OCI-LY3 (cell line): ENCODE results near the gene ZGRF1.
A peak's percentile ranks its signal among the peaks of the same experiment; 100 is the strongest.

Experiments used
- H2AFZ ChIP-seq: fragments of 200-600, 300-600 bp; shearing (Covaris generic); 2 replicates; pipeline ENCODE4 v1.6.0; 2014; ENCODE audit warnings: antibody characterized with exemption, low read depth, low read length
- H3K27ac ChIP-seq: fragments of 200-600, 300-600 bp; sonication (generic); 2 replicates; pipeline ENCODE4 v1.5.1; 2014; ENCODE audit warnings: mild to moderate bottlenecking, low read length, moderate library complexity, mixed read lengths
- H3K27me3 ChIP-seq: fragments of 200-600, 300-600 bp; sonication (generic); 2 replicates; pipeline ENCODE4 v1.6.1; 2014; ENCODE audit warnings: low read depth, low read length, mixed read lengths
- H3K36me3 ChIP-seq: fragments of 200-600, 300-600 bp; sonication (generic); replicated peaks from 2 replicates; pipeline ENCODE3; 2014; ENCODE audit warnings: low read depth, low read length, mixed read lengths
- H3K4me1 ChIP-seq: fragments of 300-600, 200-600 bp; sonication (generic); 2 replicates; pipeline ENCODE4 v1.6.1; 2014; ENCODE audit warnings: low read length, mixed read lengths
- H3K4me2 ChIP-seq: fragments of 200-600, 300-600 bp; sonication (generic); 2 replicates; pipeline ENCODE4 v1.6.1; 2014; ENCODE audit warnings: low read length, mixed read lengths
- H3K4me3 ChIP-seq: fragments of 300-600, 200-600 bp; sonication (generic); 2 replicates; pipeline ENCODE4 v1.5.1; 2014; ENCODE audit warnings: antibody characterized with exemption, mild to moderate bottlenecking, low read length, moderate library complexity
- H3K79me2 ChIP-seq: fragments of 300-600, 200-600 bp; shearing (Covaris generic); 2 replicates; pipeline ENCODE4 v1.6.1; 2014; ENCODE audit warnings: mild to moderate bottlenecking, low read length, mixed read lengths
- H3K9ac ChIP-seq: fragments of 300-600, 200-600 bp; shearing (Covaris generic); 2 replicates; pipeline ENCODE4 v1.6.0; 2014; ENCODE audit warnings: mild to moderate bottlenecking, low read length, moderate library complexity
- H3K9me3 ChIP-seq: fragments of 200-600, 300-600 bp; shearing (Covaris generic); 2 replicates; pipeline ENCODE4 v1.6.1; 2014; ENCODE audit warnings: low read length, mixed read lengths; ENCODE audit not compliant: insufficient read depth
- H4K20me1 ChIP-seq: fragments of 200-600, 300-600 bp; sonication (generic); 2 replicates; pipeline ENCODE4 v1.6.1; 2016; ENCODE audit warnings: low read length, mixed read lengths; ENCODE audit not compliant: insufficient read depth
- EZH2phosphoT487 ChIP-seq: fragments of 200-600 bp; shearing (Covaris generic); IDR thresholded peaks from 2 replicates; pipeline ENCODE4 v1.6.1; 2018; ENCODE audit warnings: antibody characterized with exemption, mixed run types, low read depth
- TF ChIP-seq, protein P1 (sequence below): fragments of 200-600, 300-600 bp; sonication (generic); IDR thresholded peaks from 2 replicates; pipeline ENCODE4 v1.5.1; 2014; ENCODE audit warnings: antibody characterized with exemption, low read length, low read depth

The ZGRF1 gene, protein sequence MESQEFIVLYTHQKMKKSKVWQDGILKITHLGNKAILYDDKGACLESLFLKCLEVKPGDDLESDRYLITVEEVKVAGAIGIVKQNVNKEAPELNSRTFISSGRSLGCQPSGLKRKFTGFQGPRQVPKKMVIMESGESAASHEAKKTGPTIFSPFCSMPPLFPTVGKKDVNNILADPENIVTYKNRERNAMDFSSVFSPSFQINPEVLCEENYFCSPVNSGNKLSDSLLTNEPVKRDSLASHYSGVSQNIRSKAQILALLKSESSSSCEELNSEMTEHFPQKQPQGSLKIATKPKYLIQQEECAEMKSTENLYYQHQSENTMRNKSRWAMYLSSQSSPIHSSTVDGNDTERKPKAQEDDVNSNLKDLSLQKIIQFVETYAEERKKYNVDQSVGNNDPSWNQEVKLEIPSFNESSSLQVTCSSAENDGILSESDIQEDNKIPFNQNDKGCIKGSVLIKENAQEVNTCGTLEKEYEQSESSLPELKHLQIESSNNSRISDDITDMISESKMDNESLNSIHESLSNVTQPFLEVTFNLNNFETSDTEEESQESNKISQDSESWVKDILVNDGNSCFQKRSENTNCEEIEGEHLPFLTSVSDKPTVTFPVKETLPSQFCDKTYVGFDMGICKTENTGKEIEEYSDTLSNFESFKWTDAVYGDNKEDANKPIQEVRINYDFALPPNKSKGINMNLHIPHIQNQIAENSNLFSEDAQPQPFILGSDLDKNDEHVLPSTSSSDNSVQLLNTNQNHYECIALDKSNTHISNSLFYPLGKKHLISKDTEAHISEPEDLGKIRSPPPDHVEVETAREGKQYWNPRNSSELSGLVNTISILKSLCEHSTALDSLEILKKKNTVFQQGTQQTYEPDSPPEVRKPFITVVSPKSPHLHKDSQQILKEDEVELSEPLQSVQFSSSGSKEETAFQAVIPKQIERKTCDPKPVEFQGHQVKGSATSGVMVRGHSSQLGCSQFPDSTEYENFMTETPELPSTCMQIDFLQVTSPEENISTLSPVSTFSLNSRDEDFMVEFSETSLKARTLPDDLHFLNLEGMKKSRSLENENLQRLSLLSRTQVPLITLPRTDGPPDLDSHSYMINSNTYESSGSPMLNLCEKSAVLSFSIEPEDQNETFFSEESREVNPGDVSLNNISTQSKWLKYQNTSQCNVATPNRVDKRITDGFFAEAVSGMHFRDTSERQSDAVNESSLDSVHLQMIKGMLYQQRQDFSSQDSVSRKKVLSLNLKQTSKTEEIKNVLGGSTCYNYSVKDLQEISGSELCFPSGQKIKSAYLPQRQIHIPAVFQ (N-terminal part only)

DNA sequence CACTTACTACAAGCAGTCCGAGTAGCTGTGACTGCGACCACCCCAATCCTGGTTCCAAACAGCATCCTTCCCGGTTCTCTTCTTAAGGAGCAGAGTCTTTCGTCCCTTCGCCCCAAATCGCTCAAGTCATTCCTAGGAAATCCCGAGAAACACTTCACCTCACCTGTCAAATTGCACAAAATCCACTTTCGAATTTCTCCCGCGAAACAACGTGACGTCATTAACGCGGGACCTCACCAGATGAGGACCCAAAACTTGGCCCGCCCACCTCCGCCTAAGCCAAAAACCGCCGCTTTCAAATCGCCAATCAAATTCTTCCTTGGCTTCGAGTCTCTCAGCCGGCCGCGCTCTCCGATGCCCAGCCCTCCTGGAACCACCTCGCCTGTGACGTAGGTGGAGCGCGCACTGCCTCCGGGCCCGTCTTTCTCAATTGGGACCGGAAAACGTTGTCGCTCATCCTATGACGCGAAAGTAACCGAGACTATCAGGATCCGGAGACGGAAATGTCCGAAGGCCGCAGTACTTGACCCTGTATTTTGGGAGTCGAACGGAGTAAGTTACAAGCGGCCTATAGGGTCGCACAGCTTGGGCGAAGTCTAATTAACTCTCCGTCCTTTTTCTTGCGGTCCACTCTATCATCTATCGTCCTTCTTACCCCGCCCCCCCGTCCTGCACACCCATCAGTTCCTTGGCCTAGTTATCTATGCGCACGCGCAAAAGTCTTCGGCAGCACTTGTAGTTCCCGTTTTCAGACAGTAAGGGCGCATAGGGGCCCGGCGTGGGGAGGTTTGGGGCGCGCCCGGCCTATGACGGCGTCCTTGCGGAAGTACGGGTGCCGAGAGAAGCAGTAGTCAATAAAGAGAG lies at the start of gene ZGRF1, which contains the start of gene LARP7:
TSS of gene ZGRF1 (minus strand) at position 222 of the 864 bp plus-strand sequence. CDS start 3,733 bp downstream, outside the sequence.
TSS of gene LARP7 (plus strand) at position 456 of the 864 bp plus-strand sequence. CDS start 7,527 bp downstream, outside the sequence.
- peak within 1 kb of the TSS; percentile 85 for H3K4me2 ChIP-seq
- peaks cover 4% of the 10 kb centered on the region for H3K36me3 ChIP-seq
- H3K27ac ChIP-seq = peak within 1 kb of the TSS; percentile 88
- peaks cover 21% of the 10 kb centered on the region for H3K4me1 ChIP-seq
- peak within 1 kb of the TSS; percentile 82 for H3K4me3 ChIP-seq
- peak within 1 kb of the TSS; percentile 90 for H3K9ac ChIP-seq
- H2AFZ ChIP-seq = peak within 1 kb of the TSS; percentile 92
- peaks cover 70% of the 10 kb centered on the region for H3K79me2 ChIP-seq
- H3K27me3 ChIP-seq = no peaks in the 10 kb centered on the region
- TF ChIP-seq, protein P1, sequence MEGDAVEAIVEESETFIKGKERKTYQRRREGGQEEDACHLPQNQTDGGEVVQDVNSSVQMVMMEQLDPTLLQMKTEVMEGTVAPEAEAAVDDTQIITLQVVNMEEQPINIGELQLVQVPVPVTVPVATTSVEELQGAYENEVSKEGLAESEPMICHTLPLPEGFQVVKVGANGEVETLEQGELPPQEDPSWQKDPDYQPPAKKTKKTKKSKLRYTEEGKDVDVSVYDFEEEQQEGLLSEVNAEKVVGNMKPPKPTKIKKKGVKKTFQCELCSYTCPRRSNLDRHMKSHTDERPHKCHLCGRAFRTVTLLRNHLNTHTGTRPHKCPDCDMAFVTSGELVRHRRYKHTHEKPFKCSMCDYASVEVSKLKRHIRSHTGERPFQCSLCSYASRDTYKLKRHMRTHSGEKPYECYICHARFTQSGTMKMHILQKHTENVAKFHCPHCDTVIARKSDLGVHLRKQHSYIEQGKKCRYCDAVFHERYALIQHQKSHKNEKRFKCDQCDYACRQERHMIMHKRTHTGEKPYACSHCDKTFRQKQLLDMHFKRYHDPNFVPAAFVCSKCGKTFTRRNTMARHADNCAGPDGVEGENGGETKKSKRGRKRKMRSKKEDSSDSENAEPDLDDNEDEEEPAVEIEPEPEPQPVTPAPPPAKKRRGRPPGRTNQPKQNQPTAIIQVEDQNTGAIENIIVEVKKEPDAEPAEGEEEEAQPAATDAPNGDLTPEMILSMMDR = peak; percentile 60
- TF ChIP-seq EZH2phosphoT487 = no peak
- H3K9me3 ChIP-seq = no peaks in the 10 kb centered on the region
- no peaks in the 10 kb centered on the region for H4K20me1 ChIP-seq

DNA sequence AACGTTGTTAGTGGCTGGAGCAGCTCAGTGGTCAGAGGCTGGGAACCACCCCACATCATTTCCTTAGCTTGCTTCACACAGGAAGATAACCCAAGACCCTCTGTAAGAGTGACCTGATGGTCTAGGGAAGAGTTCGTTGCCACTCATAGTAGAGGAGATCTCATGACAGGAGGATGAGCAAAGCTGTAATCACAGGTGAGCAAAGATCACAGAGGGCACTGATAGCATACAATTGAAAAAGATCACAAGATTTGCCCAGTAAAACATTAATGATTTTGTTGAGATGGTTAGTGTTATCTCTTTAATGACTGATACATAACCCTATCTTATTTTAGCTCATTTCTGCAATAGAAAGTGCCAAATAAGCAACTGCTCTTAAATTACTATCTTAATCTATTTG lies 44.3 kb upstream of the ZGRF1 start:
- Histone ChIP-seq H2AFZ (no peak overlapping the region), H3K27ac (no peak overlapping the region), H3K4me2 (no peak overlapping the region), H3K9me3 (no peaks in the 10 kb centered on the region), H3K27me3 (no peaks in the 10 kb centered on the region), H3K4me1 (no peaks in the 10 kb centered on the region), H3K4me3 (no peak overlapping the region), H3K9ac (no peak overlapping the region), H4K20me1 (no peaks in the 10 kb centered on the region), H3K36me3 (no peaks in the 10 kb centered on the region), H3K79me2 (no peaks in the 10 kb centered on the region)
- TF ChIP-seq EZH2phosphoT487 = no peak
- TF ChIP-seq, protein P1 = no peak

DNA sequence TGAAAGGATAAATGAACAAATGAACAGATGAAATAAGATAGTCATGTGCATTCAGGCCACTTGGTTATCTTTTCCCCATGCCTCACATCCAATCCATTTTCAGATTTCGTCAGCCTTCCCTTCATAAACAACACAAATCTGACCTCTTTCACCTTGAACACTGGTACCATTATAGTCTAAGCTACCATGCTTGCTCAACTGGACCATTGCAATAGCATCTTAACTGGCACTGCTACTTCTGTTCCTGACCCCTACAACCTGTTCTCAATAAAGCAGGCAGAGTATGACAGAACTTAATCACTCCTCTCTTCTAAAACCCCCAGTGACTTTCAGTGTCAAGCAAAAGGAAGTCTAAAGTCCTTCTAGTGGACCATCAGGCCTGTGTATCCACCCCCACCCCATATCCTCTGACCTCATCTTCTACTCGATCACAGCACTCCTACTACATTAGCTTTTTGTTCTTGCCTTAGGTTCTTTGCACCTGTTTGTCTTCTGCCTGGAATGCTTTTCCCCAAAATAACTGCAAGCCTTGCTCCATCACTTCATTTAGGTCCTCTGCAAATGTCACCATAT lies 40.9 kb upstream of the ZGRF1 start:
- H3K9me3 ChIP-seq = no peaks in the 10 kb centered on the region

More for the DNA sequence above, 40.9 kb upstream of the ZGRF1 start:
- Histone ChIP-seq H3K36me3 (no peaks in the 10 kb centered on the region), H4K20me1 (no peaks in the 10 kb centered on the region), H3K4me3 (no peak overlapping the region), H3K27me3 (no peaks in the 10 kb centered on the region), H3K4me1 (peaks cover 12% of the 10 kb centered on the region), H3K4me2 (no peak overlapping the region), H3K79me2 (no peaks in the 10 kb centered on the region), H2AFZ (no peak overlapping the region), H3K9ac (no peak overlapping the region), H3K27ac (no peak overlapping the region)
- TF ChIP-seq, protein P1 = no peak
- TF ChIP-seq EZH2phosphoT487 = no peak
